ENCODE measurements around the gene MTMR10.

- TF ChIP-seq CTCF (IDR thresholded peaks at IDR 0.05) = no peak
- no peak for TF ChIP-seq POLR2A (IDR thresholded peaks at IDR 0.05)
Measured at GRCh38 chr15:30925686-30926085, 65.7 kb downstream of the MTMR10 start.
